Osteoblast (primary cell): ENCODE data around the gene VANGL2. TPM values are rescaled to one million over a fixed set of nuclear protein-coding genes. Genes with fewer than 3 reads are reported as not detected.

Experiments
- DNase-seq: peaks from one replicate; pipeline ENCODE4 v3.0.0; 2011; ENCODE audit warnings: low spot score, mixed read lengths; ENCODE audit not compliant: insufficient read length; ENCODE audit errors: missing footprints
- H2AFZ ChIP-seq: 2 replicates; pipeline ENCODE4 v1.6.0; 2011; ENCODE audit warnings: mild to moderate bottlenecking, low read length
- H3K27ac ChIP-seq: 2 replicates; pipeline ENCODE4 v1.5.1; 2011; ENCODE audit warnings: mild to moderate bottlenecking, low read depth, low read length, moderate library complexity
- H3K27me3 ChIP-seq: 2 replicates; pipeline ENCODE4 v1.6.0; 2012; ENCODE audit warnings: mild to moderate bottlenecking, control low read depth, inconsistent platforms, low read length, moderate library complexity; ENCODE audit not compliant: insufficient read depth
- H3K36me3 ChIP-seq: 2 replicates; pipeline ENCODE4 v1.5.1; 2011; ENCODE audit warnings: mild to moderate bottlenecking, low read length, control low read depth, moderate library complexity; ENCODE audit not compliant: insufficient read depth
- H3K4me1 ChIP-seq: 2 replicates; pipeline ENCODE4 v1.5.1; 2011; ENCODE audit warnings: mild to moderate bottlenecking, low read length, control low read depth, moderate library complexity; ENCODE audit not compliant: insufficient read depth
- H3K4me2 ChIP-seq: 2 replicates; pipeline ENCODE4 v1.6.0; 2011; ENCODE audit warnings: mild to moderate bottlenecking, low read length; ENCODE audit not compliant: insufficient read depth
- H3K4me3 ChIP-seq: fragments of 200-600 bp; sonication (generic); 3 replicates; pipeline ENCODE4 v1.5.1; 2012; ENCODE audit warnings: mild to moderate bottlenecking, low read length, inconsistent platforms; ENCODE audit not compliant: insufficient read depth
- H3K79me2 ChIP-seq: 2 replicates; pipeline ENCODE4 v1.6.0; 2012; ENCODE audit warnings: mild to moderate bottlenecking, low read length, control low read depth, inconsistent platforms; ENCODE audit not compliant: insufficient read depth
- H3K9me3 ChIP-seq: 2 replicates; pipeline ENCODE4 v1.5.1; 2011; ENCODE audit warnings: low read depth, low read length, control low read depth
- H4K20me1 ChIP-seq: 2 replicates; pipeline ENCODE4 v1.6.0; 2012; ENCODE audit warnings: mild to moderate bottlenecking, low read length, control low read depth; ENCODE audit not compliant: insufficient read depth
- total RNA-seq: library from RNA; depleted of rRNA; stranded (reverse); fragments of >200 nt; gene quantifications from 2 replicates; pipeline ENCODE4 v1.2.3, GENCODE V29; 2012
- TF ChIP-seq, protein P1 (sequence below): IDR thresholded peaks from 2 replicates; pipeline ENCODE4 v1.5.1; 2011; ENCODE audit warnings: mild to moderate bottlenecking, low read depth, low read length, moderate library complexity; ENCODE audit errors: extremely low read depth

The VANGL2 gene
- total RNA-seq, 1 donor: not detected

DNA sequence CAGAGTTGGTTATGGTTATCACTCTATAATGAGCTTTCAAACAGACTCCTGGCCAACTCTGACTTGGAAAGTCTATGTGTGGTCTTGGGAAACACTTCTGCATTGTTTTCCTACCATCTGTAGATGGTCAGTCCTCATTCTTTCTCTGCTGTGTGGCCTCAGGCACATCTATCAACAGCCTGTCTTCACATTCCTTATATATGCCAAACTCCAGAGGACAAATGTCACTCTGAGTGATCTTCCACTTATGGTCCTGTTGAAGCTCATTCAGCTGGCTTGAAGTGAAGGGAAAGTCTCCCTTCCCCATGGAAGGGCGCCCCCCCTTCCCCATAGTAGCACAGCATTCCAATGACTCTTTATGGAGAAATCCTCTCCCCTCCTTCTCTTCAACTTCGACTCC, 58.7 kb downstream of the VANGL2 start:
- Histone ChIP-seq H3K4me1 (no peaks in the 10 kb centered on the region), H3K79me2 (no peaks in the 10 kb centered on the region), H3K27ac (no peak overlapping the region), H3K36me3 (no peaks in the 10 kb centered on the region), H3K9me3 (no peaks in the 10 kb centered on the region), H3K4me2 (no peak overlapping the region), H3K27me3 (no peaks in the 10 kb centered on the region), H4K20me1 (no peaks in the 10 kb centered on the region), H2AFZ (no peak overlapping the region), H3K4me3 (no peak overlapping the region)
- no peak for DNase-seq
- TF ChIP-seq, protein P1, sequence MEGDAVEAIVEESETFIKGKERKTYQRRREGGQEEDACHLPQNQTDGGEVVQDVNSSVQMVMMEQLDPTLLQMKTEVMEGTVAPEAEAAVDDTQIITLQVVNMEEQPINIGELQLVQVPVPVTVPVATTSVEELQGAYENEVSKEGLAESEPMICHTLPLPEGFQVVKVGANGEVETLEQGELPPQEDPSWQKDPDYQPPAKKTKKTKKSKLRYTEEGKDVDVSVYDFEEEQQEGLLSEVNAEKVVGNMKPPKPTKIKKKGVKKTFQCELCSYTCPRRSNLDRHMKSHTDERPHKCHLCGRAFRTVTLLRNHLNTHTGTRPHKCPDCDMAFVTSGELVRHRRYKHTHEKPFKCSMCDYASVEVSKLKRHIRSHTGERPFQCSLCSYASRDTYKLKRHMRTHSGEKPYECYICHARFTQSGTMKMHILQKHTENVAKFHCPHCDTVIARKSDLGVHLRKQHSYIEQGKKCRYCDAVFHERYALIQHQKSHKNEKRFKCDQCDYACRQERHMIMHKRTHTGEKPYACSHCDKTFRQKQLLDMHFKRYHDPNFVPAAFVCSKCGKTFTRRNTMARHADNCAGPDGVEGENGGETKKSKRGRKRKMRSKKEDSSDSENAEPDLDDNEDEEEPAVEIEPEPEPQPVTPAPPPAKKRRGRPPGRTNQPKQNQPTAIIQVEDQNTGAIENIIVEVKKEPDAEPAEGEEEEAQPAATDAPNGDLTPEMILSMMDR: no peak

DNA sequence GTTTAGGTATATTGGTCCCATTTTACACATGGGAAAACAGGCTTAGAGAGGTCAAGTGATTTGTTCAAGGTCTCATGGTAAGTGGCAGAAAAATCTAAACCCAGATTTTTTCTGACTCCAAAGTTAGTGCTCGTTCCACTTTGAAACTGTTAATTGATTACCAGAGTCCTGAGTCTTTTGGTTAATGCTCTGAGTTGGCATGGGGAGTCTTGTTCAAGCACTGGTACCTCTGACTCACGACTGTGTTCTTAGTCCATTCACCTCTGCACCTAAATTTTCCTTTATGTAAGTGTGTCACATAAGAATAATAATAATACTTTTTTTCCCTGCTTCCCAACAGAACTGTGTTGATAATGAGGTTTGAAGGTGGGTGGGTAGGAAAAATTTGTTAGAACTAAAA, 59.3 kb downstream of the VANGL2 start:
- Histone ChIP-seq H4K20me1 (no peaks in the 10 kb centered on the region), H3K79me2 (no peaks in the 10 kb centered on the region), H3K27ac (no peak overlapping the region), H3K4me1 (no peaks in the 10 kb centered on the region), H3K4me2 (no peak overlapping the region), H3K9me3 (no peaks in the 10 kb centered on the region), H3K4me3 (no peak overlapping the region), H3K36me3 (no peaks in the 10 kb centered on the region), H2AFZ (no peak overlapping the region), H3K27me3 (no peaks in the 10 kb centered on the region)
- no peak for DNase-seq
- TF ChIP-seq, protein P1: no peak

DNA sequence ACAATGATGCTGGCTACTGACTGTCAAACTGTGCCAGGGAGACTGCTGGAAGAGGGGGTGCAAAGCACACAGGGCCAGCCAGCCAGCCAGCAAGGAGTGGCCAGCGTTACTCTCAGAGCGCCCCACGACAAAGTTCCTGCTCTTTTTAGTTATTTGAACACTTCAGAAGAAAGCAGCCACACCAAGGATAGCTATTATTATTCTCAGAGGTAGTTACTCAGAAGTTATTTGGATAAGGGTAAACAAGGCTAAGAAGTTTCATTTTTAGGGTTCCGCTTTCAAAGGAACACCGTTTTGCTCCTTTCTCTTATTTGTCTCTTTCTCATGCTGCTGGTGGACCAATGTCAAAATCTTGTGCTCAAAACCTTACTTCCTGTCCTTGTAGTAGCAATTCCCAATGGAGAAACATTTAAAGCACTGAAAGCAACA, 59.9 kb downstream of the VANGL2 start:
- no peaks in the 10 kb centered on the region for H3K9me3 ChIP-seq
- H3K4me2 ChIP-seq: no peak overlapping the region
- H3K79me2 ChIP-seq: no peaks in the 10 kb centered on the region
- no peaks in the 10 kb centered on the region for H3K27me3 ChIP-seq
- TF ChIP-seq, protein P1: no peak
- H3K4me1 ChIP-seq: no peaks in the 10 kb centered on the region
- H4K20me1 ChIP-seq: no peaks in the 10 kb centered on the region
- no peak overlapping the region for H3K27ac ChIP-seq
- no peak overlapping the region for H2AFZ ChIP-seq
- H3K4me3 ChIP-seq: no peak overlapping the region
- no peaks in the 10 kb centered on the region for H3K36me3 ChIP-seq
- DNase-seq: no peak

DNA sequence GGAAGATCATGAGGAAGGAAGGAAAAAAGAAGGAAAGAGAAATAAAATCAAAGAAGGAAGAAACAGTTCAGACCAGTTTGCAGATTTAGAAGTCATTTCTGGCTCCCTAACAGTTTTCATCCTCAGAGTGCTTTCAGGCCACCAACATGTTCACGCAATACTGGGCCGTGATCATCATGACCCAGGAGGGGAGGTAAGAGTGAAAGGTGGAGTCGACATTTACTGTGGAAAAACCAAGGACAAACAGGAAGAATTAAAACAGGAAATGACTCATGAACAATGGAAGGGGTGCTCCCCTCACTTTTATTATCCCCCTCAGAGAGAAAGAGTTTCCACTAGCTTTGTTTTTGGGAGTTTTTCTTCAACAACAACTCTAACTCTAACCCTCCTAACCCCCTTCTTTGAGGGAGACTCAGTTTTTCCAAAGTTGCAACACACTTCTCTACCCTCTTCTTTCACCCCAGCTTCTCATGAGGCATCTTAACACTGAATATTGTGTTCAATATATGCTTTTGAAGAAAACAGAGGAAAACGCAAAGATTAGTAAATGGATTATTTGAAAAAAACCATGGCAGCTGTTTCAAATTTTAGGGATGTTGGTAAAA, 60.4 kb downstream of the VANGL2 start:
- no peaks in the 10 kb centered on the region for H4K20me1 ChIP-seq
- no peaks in the 10 kb centered on the region for H3K9me3 ChIP-seq
- TF ChIP-seq, protein P1: no peak
- H3K27me3 ChIP-seq: no peaks in the 10 kb centered on the region
- H3K79me2 ChIP-seq: no peaks in the 10 kb centered on the region
- no peaks in the 10 kb centered on the region for H3K36me3 ChIP-seq
- no peak overlapping the region for H3K27ac ChIP-seq
- no peaks in the 10 kb centered on the region for H3K4me1 ChIP-seq
- H3K4me3 ChIP-seq: no peak overlapping the region
- H3K4me2 ChIP-seq: no peak overlapping the region
- DNase-seq: no peak
- no peak overlapping the region for H2AFZ ChIP-seq
